ENCODE measurements around the gene MPHOSPH10.
"Not testable (repeated sequence)": the region's sequence is repeated elsewhere in the genome, so short reads cannot be mapped to it uniquely, and the experiment has no call there.

The MPHOSPH10 gene, protein sequence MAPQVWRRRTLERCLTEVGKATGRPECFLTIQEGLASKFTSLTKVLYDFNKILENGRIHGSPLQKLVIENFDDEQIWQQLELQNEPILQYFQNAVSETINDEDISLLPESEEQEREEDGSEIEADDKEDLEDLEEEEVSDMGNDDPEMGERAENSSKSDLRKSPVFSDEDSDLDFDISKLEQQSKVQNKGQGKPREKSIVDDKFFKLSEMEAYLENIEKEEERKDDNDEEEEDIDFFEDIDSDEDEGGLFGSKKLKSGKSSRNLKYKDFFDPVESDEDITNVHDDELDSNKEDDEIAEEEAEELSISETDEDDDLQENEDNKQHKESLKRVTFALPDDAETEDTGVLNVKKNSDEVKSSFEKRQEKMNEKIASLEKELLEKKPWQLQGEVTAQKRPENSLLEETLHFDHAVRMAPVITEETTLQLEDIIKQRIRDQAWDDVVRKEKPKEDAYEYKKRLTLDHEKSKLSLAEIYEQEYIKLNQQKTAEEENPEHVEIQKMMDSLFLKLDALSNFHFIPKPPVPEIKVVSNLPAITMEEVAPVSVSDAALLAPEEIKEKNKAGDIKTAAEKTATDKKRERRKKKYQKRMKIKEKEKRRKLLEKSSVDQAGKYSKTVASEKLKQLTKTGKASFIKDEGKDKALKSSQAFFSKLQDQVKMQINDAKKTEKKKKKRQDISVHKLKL

GRCh38 chr2:71130152-71130904 lies at the start of gene MPHOSPH10, which contains the start of gene MCEE:
Gene MPHOSPH10, plus strand, starts transcription at chr2:71130634. Its CDS starts 32 bp downstream, at chr2:71130666.
Gene MCEE, minus strand, starts transcription at chr2:71130229. Its CDS starts 10 bp downstream, at chr2:71130219.
- DNase-seq (ENCODE audit: low read depth in 2 of 2) = peak; percentile 78 to 88

DNA sequence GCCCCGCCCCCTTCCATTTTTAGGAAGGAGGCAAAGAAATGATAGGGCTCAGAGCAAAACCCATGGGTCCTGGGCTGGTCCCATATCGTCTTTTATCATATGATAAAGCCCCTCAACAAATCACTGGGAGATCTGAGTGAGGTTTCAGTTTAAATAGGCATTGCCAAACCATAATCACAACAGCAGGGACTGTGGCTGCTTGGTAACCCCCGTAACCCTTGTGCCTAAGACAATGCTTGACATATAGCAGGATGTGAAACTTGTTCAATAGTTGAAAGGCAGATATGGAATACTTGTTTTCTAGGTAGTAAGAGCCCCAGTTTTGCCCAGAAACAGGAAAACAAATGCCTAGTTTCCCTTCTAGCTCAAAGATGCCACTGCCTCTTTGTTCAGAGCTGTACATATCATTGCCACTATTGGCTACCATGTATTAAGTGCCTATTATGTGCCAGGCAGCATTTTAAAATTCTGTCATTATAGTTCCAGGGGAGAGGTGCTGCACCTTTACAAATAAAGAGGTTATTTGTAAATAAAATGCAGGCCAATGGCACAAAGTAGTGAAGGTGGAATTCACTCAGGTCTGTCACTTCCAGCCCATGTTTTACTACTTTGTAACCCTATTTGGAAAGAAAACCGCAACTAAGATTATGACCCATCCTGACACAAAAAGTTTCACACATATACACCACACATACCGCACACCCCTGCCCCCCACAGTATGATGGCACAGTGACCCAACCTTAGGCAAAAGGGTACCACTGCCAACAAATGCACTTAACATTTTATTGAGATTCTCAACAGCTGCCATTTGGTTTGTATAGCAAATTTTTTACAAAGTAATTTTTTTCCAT lies 47.8 kb upstream of the MPHOSPH10 start:
- peak in 1 of 2 donors; percentile 28 for DNase-seq (ENCODE audit: low read depth in 2 of 2)

DNA sequence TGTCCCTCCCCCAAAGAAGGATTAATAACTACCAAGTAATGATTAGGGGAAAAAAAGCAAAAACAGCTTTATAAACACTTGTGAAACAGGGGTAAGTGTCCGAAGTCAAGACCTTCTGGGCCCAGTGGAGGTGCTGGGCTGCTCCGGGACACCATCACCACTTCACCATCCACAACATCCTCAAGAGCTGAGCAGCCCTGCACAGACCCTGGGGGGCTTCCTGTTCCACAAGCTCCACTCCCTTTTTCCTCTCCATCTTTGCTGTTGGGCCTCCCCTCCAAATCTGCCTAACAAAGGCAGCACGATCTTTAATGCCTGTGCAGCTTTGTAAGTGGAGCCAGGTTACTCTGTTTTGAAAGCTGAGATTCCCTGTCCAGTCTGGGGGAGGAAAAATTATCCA lies 47.1 kb upstream of the MPHOSPH10 start:
- DNase-seq (ENCODE audit: low read depth in 2 of 2) = not testable (repeated sequence)

- not testable (repeated sequence) for DNase-seq (ENCODE audit: low read depth in 2 of 2)
Measured at GRCh38 chr2:71083752-71084312, 46.6 kb upstream of the MPHOSPH10 start.

DNA sequence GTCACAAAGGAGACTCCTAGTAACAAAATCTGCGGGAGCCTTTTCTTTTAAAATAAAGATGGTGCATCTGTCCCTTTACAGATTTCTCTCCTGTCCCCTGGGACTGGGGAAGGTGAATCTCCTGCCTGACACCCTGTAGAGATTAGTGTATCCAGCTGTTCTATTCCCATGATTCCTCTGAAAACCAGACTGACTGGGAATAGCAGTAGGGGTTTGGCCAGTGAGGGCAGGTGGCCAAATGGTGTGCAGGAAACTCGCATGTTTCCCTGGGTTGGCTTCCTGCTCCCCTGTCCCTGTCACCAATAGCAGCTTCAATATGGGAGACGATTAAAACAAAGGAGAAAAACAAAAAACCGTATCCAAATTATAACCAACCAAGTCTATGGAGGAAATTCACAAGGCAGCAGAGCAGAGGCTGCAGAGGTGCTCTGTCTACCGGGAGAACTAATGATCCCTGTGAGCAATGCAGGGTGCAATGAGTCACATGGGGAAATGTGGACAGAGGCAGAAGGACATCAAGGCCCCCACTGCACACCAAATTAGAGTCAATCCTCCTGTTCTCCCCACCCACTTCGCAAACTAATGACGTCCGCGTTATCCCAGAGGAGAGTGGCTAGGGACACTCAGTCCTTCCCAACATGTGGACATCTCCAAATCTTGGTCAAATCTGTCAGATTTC lies 45.0 kb upstream of the MPHOSPH10 start:
- DNase-seq (ENCODE audit: low read depth in 2 of 2) = not testable (repeated sequence)

GRCh38 chr2:71089475-71089874 lies 41.0 kb upstream of the MPHOSPH10 start:
- DNase-seq (ENCODE audit: low read depth in 2 of 2) = not testable (repeated sequence)

DNA sequence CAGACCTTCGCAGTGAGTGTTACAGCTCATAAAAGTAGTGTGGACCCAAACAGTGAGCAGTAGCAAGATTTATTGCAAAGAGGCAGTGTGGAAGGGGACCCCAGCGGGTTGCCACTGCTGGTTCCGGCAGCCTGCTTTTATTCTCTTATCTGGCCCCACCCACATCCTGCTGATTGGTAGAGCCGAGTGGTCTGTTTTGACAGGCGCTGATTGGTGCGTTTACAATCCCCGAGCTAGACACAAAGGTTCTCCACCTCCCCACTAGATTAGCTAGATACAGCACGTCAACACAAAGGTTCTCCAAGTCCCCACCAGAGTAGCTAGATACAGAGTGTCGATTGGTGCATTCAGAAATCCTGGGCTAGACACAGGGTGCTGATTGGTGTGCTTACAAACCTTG lies 38.6 kb upstream of the MPHOSPH10 start:
- DNase-seq (ENCODE audit: low read depth in 2 of 2) = not testable (repeated sequence)

GRCh38 chr2:71092491-71093260 lies 37.8 kb upstream of the MPHOSPH10 start:
- DNase-seq (ENCODE audit: low read depth in 2 of 2) = not testable (repeated sequence)

DNA sequence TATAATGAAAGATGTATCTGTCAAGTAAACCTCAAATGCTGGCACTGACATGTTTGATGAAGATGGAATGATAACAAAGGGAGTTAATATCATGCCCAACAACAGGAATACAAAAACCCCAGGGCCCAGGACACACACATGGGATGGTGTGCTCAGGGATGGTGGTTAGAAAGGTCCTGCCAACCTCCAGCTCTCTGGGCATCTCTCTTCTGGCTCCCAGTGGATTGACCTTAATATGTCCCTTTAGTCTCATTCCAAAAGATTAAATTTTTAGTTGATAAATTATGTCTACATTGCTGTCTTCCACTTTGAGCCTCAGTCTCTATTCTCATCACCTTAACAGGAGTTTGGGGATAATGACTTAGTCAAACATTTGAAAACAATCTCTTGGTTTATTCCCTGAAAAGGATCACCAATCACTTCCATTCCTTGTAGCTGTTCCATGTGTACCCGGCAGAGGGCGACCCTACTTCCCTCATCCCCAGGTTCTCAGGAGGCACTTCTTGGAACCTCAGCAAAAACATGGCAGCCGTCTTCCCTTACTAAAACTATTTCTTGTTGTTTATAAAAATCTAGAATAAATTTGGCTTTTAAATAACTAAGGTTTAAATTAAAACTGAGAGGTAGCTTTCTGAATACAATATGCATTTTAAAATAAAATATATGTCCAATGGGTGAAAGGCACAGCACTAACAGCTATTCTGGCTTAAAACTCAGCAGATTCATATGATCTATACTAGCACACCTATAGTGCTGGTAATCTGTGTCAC lies 30.1 kb upstream of the MPHOSPH10 start:
- peak in 1 of 2 donors; percentile 42 for DNase-seq (ENCODE audit: low read depth in 2 of 2)

GRCh38 chr2:71101656-71102055 lies 28.8 kb upstream of the MPHOSPH10 start:
- DNase-seq (ENCODE audit: low read depth in 2 of 2) = no peak

GRCh38 chr2:71102981-71103681 lies 27.3 kb upstream of the MPHOSPH10 start:
- DNase-seq (ENCODE audit: low read depth in 2 of 2) = no peak

- DNase-seq (ENCODE audit: low read depth in 2 of 2) = no peak
Measured at GRCh38 chr2:71103809-71104208, 26.6 kb upstream of the MPHOSPH10 start.

DNA sequence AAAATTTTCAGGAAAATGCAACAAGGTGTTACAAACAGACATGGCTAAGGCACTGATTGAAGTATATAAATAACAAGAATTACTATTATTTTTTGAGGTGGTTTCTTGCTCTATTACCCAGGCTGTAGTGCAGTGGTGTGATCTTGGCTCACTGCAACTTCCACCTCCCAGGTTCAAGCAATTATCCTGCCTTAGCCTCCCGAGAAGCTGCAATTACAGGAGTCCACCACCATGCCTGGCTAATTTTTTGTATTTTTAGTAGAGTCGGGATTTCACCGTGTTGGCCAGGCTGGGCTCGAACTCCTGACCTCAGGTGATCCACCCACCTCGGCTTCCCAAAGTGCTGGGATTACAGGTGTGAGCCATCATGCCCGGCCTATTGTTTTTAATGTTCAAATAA lies 24.0 kb upstream of the MPHOSPH10 start:
- not testable (repeated sequence) for DNase-seq (ENCODE audit: low read depth in 2 of 2)

GRCh38 chr2:71108091-71108490 lies 22.3 kb upstream of the MPHOSPH10 start:
- DNase-seq (ENCODE audit: low read depth in 2 of 2) = no peak

DNA sequence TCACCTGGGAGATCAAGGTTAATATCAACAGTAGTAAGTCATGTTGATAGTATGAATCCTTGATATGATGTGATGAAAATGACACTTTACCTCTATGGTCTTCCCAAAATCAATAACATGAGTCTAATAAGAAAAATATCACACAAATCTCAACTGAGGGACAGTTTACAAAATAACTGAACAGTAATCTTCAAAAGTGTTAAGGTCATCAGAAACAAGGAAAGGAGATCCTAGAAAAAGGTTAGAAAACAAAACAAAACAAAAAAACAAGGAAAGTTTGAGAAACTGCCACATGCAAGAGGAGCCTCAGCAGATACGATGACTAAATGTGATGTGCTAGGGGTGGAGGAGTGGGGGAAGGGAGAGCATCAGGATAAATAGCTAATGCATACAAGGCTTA lies 16.6 kb upstream of the MPHOSPH10 start:
- DNase-seq (ENCODE audit: low read depth in 2 of 2) = no peak

DNA sequence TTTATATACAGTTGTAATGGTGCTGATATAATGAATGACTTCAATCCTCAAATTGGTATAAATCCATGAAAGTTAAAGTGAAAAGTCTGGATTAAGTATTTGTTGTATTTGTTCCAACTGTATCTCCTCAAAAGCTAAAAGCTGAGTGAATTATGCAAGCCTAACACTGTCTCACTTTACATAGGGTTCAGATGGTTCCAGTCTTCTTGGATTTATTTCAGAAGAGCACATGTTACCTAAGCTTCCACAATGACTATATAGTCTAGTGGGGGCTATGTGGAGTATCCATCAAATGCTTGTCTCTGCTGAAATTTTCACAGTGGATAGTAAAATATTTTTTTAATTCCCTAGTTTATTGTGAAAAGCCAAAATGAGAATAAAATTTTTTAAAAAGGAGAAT lies 13.4 kb upstream of the MPHOSPH10 start:
- DNase-seq (ENCODE audit: low read depth in 2 of 2) = no peak

DNA sequence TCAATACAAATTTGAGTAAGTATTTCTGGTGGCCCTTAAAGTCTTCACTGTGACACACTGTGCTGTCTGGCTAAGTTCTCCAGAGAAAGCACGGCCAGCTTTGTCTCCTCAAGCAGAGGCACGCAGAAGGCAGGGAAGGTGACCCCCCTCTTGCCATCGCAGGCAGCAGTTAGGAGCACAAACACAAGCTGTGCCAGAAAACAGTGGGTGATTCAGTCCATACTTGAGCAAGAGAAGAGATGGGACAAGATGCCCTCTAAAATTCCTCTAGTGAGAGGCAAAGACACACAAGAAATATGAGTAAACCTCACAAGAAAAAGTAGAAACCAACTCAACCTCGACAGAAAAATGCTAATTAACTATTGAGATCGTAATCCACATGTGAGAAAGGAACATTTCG lies 10.2 kb upstream of the MPHOSPH10 start:
- DNase-seq (ENCODE audit: low read depth in 2 of 2) = no peak

DNA sequence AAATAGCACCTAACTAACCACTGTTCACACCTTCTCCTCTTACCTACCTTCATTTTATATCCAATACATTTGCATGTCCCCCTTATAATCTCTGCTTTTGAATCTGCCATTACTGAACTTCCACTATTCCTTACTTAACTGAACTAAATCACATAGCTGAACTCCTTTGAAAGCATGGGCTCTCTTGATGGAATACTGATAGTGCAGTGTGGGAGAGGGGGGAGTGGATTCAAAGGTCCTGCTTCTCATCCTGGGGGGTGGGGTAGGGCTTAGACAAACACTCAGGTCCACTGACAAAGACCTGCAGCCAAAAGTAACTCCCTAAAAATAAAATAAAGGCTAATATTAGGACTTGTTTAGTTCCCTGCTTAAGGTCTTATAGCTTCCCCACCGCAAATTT lies 9.0 kb upstream of the MPHOSPH10 start:
- DNase-seq (ENCODE audit: low read depth in 2 of 2) = no peak

All from activated CD4-positive, alpha-beta T cell treated with anti-CD3 and anti-CD28 coated beads for 24 hours (primary cell).